ENCODE data around the gene PTPRG. TPM values are rescaled to one million over a fixed set of nuclear protein-coding genes. Genes with fewer than 3 reads are reported as not detected.

Gene PTPRG
- total RNA-seq, 1 donor, result 41.0 TPM

GRCh38 chr3:61682671-61683548, 121.5 kb downstream of the PTPRG start:
- DNase-seq (ENCODE audit: low read depth), result peak; percentile 53
- no peak for TF ChIP-seq CTCF (IDR thresholded peaks at IDR 0.05; ENCODE audit: insufficient read depth, low read depth, low read length)

GRCh38 chr3:61683549-61684236, 122.3 kb downstream of the PTPRG start:
- no peak overlapping the region for H3K4me3 ChIP-seq (ENCODE audit: low read depth, low read length)
- TF ChIP-seq CTCF (IDR thresholded peaks at IDR 0.05; ENCODE audit: insufficient read depth, low read depth, low read length), result no peak
- no peak for DNase-seq (ENCODE audit: low read depth)

More at GRCh38 chr3:61682671-61683548, 121.5 kb downstream of the PTPRG start:
- H3K4me3 ChIP-seq (ENCODE audit: low read depth, low read length), result no peak overlapping the region

GRCh38 chr3:61684386-61684785, 123.0 kb downstream of the PTPRG start:
- peak; percentile 25 for DNase-seq (ENCODE audit: low read depth)
- no peak overlapping the region for H3K4me3 ChIP-seq (ENCODE audit: low read depth, low read length)
- TF ChIP-seq CTCF (IDR thresholded peaks at IDR 0.05; ENCODE audit: insufficient read depth, low read depth, low read length), result no peak

- H3K4me3 ChIP-seq (ENCODE audit: low read depth, low read length), result no peak overlapping the region
- no peak for DNase-seq (ENCODE audit: low read depth)
- no peak for TF ChIP-seq CTCF (IDR thresholded peaks at IDR 0.05; ENCODE audit: insufficient read depth, low read depth, low read length)
Measured at GRCh38 chr3:61685755-61686154, 124.4 kb downstream of the PTPRG start.

- TF ChIP-seq CTCF (IDR thresholded peaks at IDR 0.05; ENCODE audit: insufficient read depth, low read depth, low read length), result no peak
- DNase-seq (ENCODE audit: low read depth), result no peak
- H3K4me3 ChIP-seq (ENCODE audit: low read depth, low read length), result no peak overlapping the region
Measured at GRCh38 chr3:61686228-61686648, 124.9 kb downstream of the PTPRG start.

- TF ChIP-seq CTCF (IDR thresholded peaks at IDR 0.05; ENCODE audit: insufficient read depth, low read depth, low read length), result no peak
- DNase-seq (ENCODE audit: low read depth), result no peak
- no peak overlapping the region for H3K4me3 ChIP-seq (ENCODE audit: low read depth, low read length)
Measured at GRCh38 chr3:61687206-61687605, 125.8 kb downstream of the PTPRG start.
